Smooth muscle cell (in vitro differentiated cells): Measurements from ENCODE around the gene RNF207. TPM values are rescaled to one million over a fixed set of nuclear protein-coding genes. Genes with fewer than 3 reads are reported as not detected.

Experiments used
- DNase-seq: peaks from one replicate; lab custom pipeline; 2025; ENCODE audit not compliant: unreplicated experiment; lab: John Stamatoyannopoulos, UW
- H2AFZ ChIP-seq: fragments of 200-600 bp; sonication (generic); 2 replicates; pipeline ENCODE4 v1.6.0; 2016; ENCODE audit warnings: antibody characterized with exemption, low read depth, mild to moderate bottlenecking
- H3F3A ChIP-seq: fragments of 200-600 bp; sonication (generic); 2 replicates; pipeline ENCODE4 v1.6.0; 2017; ENCODE audit warnings: antibody characterized with exemption, low read depth
- H3K27ac ChIP-seq: fragments of 200-600 bp; sonication (generic); 2 replicates; pipeline ENCODE4 v1.5.1; 2016; ENCODE audit warnings: low read depth, mild to moderate bottlenecking
- H3K27me3 ChIP-seq: fragments of 200-600 bp; sonication (generic); 2 replicates; pipeline ENCODE4 v1.6.1; 2016; ENCODE audit warnings: low read depth, mild to moderate bottlenecking
- H3K36me3 ChIP-seq: fragments of 200-600 bp; sonication (generic); 2 replicates; pipeline ENCODE4 v1.5.1; 2016; ENCODE audit warnings: low read depth
- H3K4me1 ChIP-seq: fragments of 200-600 bp; sonication (generic); 2 replicates; pipeline ENCODE4 v1.5.1; 2016; ENCODE audit warnings: low read depth
- H3K4me2 ChIP-seq: fragments of 200-600 bp; sonication (generic); 2 replicates; pipeline ENCODE4 v1.6.0; 2016; ENCODE audit warnings: mild to moderate bottlenecking
- H3K4me3 ChIP-seq: fragments of 200-600 bp; sonication (generic); 2 replicates; pipeline ENCODE4 v1.5.1; 2016; ENCODE audit warnings: mild to moderate bottlenecking
- H3K79me2 ChIP-seq: fragments of 200-600 bp; sonication (generic); 2 replicates; pipeline ENCODE4 v1.6.0; 2016; ENCODE audit warnings: low read depth, mild to moderate bottlenecking
- H3K9ac ChIP-seq: fragments of 200-600 bp; sonication (generic); 2 replicates; pipeline ENCODE4 v1.6.0; 2016; ENCODE audit warnings: low read depth
- H3K9me3 ChIP-seq: fragments of 200-600 bp; sonication (generic); replicated peaks from 2 replicates; pipeline ENCODE4 v1.5.1; 2016; ENCODE audit warnings: low read depth
- H4K20me1 ChIP-seq: fragments of 200-600 bp; sonication (generic); 2 replicates; pipeline ENCODE4 v1.6.0; 2016; ENCODE audit warnings: low read depth
- CTCF ChIP-seq: fragments of 200-600 bp; sonication (generic); IDR thresholded peaks from 2 replicates; pipeline ENCODE4 v1.5.1; 2017; ENCODE audit warnings: borderline replicate concordance, mild to moderate bottlenecking, antibody characterized with exemption; ENCODE audit not compliant: insufficient read depth, poor library complexity, severe bottlenecking
- WGBS: methylation state at CpG from one replicate; pipeline ENCODE4 v1.1.7; 2016; ENCODE audit warnings: low lambda C conversion rate; 5-methylcytosine and 5-hydroxymethylcytosine counted together
- polyA plus RNA-seq: library from polyadenylated mRNA; unstranded; fragments of >200 nt; fragmentation: Nextera tagmentation; extraction: Ambion mirVana; gene quantifications from 2 replicates; pipeline ENCODE4 v1.2.1, GENCODE V29; 2016
- total RNA-seq: library from RNA; depleted of rRNA; stranded (reverse); fragments of >200 nt; gene quantifications from 2 replicates; pipeline ENCODE4 v1.2.3, GENCODE V29; 2014

RNF207 gene
- total and polyA plus RNA-seq, 2 experiments from 2014 or later = 1.8 to 2.0 TPM

- no peaks in the 10 kb centered on the region for H3K79me2 ChIP-seq
- no peaks in the 10 kb centered on the region for H3K9me3 ChIP-seq
- H3F3A ChIP-seq = no peaks in the 10 kb centered on the region
- 88% methylated on average over 12 of the region's 12 CpGs for WGBS
- no peak overlapping the region for H3K4me2 ChIP-seq
- peaks cover 1% of the 10 kb centered on the region for H3K4me1 ChIP-seq
- no peaks in the 10 kb centered on the region for H3K27me3 ChIP-seq
- peaks cover 1% of the 10 kb centered on the region for H4K20me1 ChIP-seq
- TF ChIP-seq CTCF = no peak
- no peak overlapping the region for H3K27ac ChIP-seq
- no peak overlapping the region for H2AFZ ChIP-seq
- H3K4me3 ChIP-seq = no peak overlapping the region
- no peaks in the 10 kb centered on the region for H3K36me3 ChIP-seq
- no peak overlapping the region for H3K9ac ChIP-seq
- DNase-seq = no peak
These were observed 61.9 kb downstream of the RNF207 start for GRCh38 chr1:6267686-6268322.

- no peaks in the 10 kb centered on the region for H3K9me3 ChIP-seq
- no peaks in the 10 kb centered on the region for H3K79me2 ChIP-seq
- H3K4me1 ChIP-seq = peaks cover 6% of the 10 kb centered on the region
- peaks cover 3% of the 10 kb centered on the region for H4K20me1 ChIP-seq
- H3F3A ChIP-seq = no peaks in the 10 kb centered on the region
- no peak overlapping the region for H2AFZ ChIP-seq
- no peak overlapping the region for H3K27ac ChIP-seq
- no peak overlapping the region for H3K9ac ChIP-seq
- no peak for TF ChIP-seq CTCF
- H3K36me3 ChIP-seq = no peaks in the 10 kb centered on the region
- no peak overlapping the region for H3K4me2 ChIP-seq
- no peaks in the 10 kb centered on the region for H3K27me3 ChIP-seq
- 72% methylated on average over 21 of the region's 21 CpGs for WGBS
- no peak for DNase-seq
- H3K4me3 ChIP-seq = no peak overlapping the region
These were observed 62.5 kb downstream of the RNF207 start for GRCh38 chr1:6268415-6268814.

- Histone ChIP-seq H2AFZ (no peak overlapping the region), H3K79me2 (no peaks in the 10 kb centered on the region), H3K4me2 (no peak overlapping the region), H3K36me3 (no peaks in the 10 kb centered on the region), H3F3A (no peaks in the 10 kb centered on the region), H3K4me1 (peaks cover 9% of the 10 kb centered on the region), H3K9ac (no peak overlapping the region), H4K20me1 (peaks cover 3% of the 10 kb centered on the region), H3K27me3 (no peaks in the 10 kb centered on the region), H3K9me3 (no peaks in the 10 kb centered on the region), H3K27ac (no peak overlapping the region), H3K4me3 (no peak overlapping the region)
- 93% methylated on average over 14 of the region's 14 CpGs for WGBS
- DNase-seq = no peak
- TF ChIP-seq CTCF = no peak
These were observed 63.4 kb downstream of the RNF207 start for GRCh38 chr1:6269296-6269695.
